ENCODE results near the gene POLR2F.
"Not testable (repeated sequence)": the region's sequence is repeated elsewhere in the genome, so short reads cannot be mapped to it uniquely, and the experiment has no call there.

Gene POLR2F

DNA sequence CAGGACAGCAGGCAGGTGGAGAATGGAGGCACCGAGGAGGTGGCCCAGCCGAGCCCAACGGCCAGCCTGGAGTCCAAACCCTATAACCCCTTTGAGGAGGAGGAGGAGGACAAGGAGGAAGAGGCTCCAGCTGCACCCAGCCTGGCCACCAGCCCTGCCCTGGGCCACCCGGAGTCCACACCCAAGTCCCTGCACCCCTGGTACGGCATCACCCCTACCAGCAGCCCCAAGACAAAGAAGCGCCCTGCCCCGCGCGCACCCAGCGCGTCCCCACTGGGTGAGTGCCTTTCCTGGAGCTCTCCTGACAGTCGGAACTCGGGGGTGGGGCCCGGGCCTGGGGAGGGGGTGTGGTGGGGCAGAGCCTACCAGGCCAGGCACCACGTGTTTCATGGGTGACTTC, 27.7 kb upstream of the POLR2F start:
- DNase-seq, result no peak

DNA sequence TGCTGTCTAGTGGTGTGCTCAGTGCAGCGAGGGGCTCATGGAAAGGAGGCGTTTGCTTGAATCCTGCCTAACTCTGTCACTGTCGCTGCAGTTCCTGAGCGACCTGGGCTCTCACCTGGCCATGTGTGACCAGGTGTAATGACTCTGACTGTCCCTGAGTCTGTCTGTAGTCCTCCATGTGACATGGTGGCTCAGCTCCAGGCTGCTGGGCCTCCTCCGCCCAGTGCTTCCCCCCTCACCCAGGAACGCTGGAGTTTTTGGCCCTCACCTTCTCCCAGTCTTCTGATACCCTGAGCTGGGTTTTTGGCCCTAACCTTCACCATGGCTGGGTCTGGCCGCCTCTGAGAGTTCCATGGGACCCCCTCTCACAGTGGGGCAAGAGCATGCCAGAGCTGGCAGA, 27.1 kb upstream of the POLR2F start:
- no peak for DNase-seq

DNA sequence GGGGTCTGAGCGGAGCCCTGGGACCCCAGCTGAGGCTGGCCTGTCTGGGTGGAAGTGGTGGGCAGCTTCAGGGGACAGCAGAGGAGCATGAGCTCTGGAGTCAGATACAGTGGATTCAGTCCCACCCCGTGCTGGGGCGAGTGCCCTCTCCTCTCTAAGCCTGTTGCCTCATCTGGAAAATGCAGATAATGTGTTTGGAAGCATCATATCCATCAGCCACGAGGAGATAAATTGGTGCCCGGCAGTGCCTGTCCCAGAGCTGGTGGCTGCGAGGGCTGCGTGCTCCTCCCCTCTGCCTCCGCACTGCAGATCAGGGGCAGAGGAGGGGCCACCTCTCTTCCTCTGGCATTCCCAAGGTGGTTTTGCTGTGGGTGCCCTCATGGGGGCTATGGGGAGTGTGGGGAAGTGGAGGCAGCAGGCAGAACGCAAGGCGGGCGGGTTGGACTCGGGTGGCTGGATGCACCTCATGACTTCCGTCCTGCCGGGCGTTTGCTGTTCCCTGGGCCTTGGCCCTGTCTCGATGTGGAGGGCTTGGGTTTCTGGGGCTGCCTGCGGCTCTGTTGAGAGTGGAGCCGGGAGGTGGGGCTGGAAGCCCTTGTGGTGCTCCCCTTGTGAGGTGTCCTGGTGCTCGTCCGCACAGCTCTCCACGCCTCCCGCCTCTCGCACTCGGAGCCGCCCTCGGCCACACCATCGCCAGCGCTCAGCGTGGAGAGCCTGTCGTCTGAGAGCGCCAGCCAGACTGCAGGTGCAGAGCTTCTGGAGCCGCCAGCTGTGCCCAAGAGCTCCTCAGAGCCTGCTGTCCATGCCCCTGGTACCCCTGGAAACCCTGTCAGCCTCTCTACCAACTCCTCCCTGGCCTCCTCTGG, 26.5 kb upstream of the POLR2F start:
- no peak for DNase-seq

DNA sequence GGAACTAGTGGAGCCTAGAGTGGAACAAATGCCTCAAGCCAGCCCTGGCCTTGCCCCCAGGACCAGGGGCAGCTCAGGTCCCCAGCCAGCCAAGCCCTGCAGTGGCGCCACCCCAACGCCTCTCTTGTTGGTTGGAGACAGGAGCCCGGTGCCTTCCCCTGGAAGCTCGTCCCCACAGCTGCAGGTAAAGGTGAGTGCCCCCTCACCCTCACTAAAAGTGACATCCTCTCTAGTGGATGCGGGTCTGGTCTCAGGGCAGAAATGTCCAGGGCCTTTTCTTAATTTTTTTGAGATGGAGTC, 25.9 kb upstream of the POLR2F start:
- no peak for DNase-seq

DNA sequence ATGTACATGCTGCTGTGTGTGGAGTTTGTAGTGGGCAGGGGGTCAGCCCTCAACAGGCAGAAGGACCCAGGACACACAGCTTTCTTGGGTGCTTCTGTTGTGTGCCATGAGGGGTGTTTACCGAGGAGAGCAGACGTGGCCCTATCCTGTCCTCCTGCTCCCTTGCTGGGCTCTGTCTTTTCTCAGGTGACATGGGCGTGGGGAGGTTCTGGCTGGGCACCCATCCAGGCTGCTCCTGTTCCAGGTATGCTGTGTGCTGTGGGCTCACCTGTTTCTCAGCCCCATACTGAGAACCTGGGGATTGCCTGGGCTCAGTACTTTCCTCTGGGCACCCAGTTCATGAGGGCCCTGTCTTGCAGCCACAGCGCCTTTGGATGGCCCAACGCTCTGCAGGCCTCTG, 24.1 kb upstream of the POLR2F start:
- no peak for DNase-seq

DNA sequence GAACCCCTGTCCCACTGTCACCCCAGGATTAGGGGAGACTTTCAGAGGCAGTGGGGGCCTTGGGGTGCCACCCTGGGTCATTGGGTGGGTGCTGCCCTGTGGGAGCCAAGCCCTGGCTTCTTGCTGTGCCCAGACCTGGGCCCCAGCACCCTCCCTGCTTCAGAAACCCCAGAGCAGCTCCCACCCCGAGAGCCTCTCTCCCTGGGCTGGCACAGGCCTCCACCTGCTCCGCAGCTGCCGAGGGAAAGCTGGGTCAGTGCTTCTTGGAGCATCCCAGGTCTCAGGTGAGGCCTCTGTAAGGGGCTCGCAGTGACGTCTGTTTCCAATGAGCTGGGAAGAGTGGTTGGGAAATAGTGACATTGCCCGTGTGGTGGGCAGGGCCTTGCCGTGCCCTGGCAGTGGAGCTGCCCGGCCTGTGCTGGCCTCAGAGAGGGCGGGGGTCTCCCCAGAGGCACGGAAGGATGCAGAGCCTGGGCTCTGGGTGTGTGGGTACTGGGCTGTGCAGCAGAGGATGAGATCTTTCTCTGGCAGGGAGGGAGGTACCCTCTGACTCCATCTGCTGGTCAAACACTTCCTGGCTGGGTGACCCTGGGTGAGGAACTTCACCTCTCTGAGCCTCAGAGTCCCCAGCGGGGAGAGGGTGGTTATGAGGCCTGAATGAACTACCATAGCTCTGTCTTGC, 23.1 kb upstream of the POLR2F start:
- no peak for DNase-seq

DNA sequence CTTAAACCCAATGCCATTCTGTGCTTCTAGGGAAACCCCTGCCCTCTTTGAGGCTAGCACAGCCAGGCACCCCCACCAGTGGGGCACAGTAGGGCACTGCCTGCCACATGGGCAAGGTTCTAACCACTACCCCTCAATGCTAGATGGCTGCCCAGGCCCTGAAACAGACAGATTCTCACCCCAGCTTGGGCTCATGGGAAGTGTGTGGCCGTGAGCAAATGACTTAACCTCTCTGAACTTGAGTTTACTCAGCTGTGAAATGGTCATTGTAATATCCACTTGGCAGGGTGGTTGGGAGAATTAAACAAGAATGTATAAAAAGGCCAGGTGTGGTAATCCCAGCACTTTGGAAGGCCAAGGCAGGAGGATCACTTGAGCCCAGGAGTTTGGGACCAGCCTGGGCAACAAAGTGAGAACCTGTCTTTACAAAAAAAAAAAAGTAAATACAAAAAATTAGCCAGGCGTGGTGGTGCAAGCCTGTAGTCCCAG, 22.5 kb upstream of the POLR2F start:
- no peak for DNase-seq

DNA sequence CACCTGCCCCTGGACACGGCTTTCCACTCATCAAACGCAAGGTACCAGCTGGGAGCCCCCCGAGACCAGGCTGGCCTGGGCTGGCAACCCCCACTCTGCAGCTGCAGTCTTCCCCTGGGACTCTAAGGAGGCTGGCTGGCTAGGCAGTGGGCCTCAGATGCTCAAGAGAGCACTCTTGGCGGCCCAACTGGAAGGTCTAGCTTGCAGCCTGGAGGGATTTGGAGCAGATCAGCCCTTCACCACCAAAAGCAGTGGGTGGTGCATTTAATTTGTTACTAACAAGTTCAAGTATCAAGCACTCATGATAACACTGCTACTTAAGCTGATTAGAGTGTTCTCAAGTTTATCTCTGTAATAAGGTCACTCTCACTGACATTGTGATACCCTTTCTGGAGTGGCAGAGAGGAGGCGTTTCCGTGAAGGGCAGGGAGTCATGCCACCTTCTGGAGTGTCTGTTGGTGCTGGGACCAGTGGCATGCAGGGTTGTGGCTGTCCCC, 21.6 kb upstream of the POLR2F start:
- DNase-seq, result no peak

DNA sequence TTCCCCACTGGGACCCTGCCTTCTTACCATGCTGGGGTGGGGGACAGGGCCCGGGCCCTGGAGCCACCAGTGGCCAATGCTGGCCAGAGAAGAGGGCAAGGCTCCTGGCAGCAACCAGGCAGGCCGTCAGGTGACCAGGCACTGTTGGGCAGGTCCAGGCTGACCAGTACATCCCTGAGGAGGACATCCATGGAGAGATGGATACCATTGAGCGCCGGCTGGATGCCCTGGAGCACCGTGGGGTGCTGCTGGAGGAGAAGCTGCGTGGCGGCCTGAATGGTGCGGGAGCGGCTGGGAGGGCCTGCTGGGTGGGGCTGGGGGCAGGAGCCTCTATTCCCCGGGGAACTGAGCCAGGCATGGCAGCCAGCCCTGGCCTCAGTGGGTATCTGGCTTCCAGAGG, 21.1 kb upstream of the POLR2F start:
- DNase-seq, result no peak

DNA sequence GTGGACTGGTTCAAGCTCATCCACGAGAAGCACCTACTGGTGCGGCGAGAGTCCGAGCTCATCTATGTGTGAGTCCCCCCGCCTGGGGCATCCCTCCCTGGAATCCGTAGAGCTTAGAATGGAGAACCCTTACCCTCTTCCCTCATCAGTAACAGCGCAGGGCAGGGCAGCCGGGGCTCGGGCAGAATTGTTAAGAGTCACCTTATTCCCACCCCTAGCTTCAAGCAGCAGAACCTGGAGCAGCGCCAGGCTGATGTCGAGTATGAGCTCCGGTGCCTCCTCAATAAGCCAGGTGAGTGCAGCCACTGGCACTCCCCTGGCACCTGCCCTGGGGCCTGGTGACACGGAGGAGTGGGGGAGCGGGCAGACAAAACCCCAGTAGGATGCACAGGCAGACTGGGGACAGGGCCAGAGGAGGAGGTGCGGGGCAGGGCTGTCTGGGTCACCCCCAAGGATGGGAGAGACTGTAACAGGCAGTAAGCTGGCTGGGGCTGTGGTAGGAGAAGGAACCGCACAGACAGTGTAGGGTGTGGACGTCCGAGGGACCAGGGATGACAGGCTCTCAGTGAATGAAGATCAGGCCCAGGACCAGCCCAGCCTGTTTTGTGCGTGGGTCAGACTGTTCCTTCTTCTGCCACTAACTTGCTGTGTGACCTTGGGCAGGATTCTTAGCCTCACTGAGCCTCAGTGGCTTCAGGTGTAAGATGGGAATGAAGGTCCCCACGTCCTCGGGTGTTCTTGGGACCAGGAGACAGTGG, 20.5 kb upstream of the POLR2F start:
- no peak for DNase-seq

DNA sequence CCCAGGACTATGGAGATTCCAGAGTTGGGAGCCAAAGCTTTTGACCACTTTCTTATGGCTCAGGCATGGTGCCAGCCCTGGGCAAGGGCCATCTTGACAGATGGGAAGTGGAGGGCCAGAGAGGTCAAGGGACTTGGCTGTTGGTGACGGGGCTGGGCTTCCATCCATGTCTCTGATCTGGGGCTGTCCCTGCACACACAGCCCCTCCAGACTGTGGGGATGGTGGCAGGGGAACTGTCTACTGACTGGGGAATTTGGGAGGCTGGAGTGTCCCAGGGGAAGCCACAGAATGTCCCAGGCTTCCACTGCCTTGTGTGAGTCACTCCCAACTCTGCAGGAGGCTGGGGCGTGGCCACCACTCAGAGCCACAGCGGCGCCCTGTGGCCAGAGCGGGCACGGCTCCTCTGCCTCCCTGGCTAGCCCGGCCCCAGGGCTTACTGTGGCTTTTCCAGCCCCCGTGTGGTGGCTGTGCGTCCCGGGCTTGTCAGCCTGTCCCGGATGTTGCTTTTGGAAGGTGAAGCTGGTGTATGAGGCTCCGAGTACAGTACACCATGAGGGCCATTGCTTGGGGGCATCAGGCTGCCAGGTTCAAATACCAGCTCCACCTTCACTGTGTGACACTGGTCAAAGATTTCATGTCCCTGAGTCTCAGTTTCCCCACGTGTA, 19.7 kb upstream of the POLR2F start:
- peak; percentile 92 for DNase-seq

DNA sequence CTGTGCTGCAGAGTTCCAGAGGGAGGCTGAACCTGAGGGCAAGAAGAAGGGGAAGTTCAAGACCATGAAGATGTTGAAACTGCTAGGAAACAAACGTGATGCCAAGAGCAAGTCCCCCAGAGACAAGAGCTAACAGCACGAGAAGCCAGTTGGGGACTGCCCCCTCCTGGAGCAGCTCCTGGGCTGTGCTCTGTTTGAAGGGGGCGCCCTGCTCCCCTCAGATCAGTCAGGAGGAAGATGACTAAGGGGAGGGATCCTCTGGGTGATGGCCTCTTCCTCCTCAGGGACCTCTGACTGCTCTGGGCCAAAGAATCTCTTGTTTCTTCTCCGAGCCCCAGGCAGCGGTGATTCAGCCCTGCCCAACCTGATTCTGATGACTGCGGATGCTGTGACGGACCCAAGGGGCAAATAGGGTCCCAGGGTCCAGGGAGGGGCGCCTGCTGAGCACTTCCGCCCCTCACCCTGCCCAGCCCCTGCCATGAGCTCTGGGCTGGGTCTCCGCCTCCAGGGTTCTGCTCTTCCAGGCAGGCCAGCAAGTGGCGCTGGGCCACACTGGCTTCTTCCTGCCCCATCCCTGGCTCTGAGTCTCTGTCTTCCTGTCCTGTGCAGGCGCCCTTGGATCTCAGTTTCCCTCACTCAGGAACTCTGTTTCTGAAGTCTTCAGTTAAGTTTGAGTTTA, 12.7 kb upstream of the POLR2F start:
- DNase-seq, result no peak

DNA sequence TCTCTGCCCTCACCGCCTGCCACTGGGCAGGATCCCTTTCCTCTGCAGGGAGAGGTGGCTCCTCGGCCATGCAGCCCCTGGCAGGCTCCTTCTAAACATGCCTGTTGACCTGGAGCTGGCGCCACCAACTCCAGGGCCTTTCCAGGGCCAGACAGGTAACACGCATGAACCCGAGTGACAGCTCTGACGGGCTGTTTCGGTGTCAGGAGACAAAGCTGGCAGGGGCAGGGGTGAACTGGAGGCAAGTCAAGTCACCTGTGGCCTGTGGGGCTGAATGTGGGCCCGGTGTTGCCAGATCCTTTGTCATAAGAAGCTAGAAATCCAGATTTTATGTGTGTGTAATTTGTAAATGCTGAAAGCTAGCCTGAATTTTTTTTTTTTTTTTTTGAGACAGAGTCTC, 11.4 kb upstream of the POLR2F start:
- DNase-seq, result no peak

DNA sequence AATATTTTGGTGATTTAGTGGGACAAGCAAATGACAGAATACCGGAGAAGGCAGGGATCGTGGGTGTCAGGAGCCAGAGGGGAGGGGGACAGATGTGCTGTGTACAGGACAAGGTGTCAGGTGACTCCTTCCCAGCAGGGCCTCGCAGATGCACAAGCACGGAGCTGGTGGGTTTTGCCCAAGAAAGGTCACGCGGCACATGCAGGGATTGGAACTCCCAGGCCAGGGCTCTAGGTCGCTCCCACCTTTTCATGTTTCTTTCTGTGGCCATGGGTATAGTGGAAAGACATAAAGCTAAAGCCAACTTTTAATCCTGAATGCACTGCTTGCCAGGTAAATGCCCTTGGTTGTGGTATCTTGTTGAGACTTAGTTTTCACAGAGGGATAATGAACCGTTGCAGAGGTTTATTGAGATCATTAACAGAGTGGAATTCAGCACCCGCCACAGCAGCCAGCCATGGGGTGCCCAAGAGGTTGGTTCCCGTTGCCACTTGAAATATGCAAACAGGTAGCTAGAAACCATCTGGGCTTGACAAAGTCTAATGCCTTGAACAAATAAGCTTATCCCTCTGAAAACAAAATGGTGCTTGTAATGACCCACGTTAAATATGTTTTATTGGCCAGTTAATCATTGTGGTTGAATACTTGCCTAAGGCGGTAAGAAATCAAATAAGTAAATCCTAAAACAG, 10.2 kb upstream of the POLR2F start:
- no peak for DNase-seq

DNA sequence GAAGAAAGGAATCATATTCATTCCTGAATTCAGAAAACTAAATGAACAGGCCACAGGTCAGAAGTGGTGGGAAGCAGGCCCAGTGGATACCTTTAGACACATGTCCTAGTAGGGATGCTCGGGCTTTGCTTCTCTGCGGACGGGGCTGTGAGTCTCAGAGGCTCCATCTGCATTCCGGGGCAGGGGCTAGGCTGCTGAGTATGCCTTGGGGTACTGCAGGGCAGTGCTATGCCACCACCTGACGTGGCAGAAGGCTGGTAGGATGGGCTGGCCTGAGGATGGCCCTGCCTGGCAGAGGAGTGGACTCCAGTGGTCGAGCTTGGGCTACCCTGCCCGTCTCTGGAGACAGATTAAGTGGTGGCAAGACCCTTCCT, 9.7 kb upstream of the POLR2F start:
- no peak for DNase-seq

DNA sequence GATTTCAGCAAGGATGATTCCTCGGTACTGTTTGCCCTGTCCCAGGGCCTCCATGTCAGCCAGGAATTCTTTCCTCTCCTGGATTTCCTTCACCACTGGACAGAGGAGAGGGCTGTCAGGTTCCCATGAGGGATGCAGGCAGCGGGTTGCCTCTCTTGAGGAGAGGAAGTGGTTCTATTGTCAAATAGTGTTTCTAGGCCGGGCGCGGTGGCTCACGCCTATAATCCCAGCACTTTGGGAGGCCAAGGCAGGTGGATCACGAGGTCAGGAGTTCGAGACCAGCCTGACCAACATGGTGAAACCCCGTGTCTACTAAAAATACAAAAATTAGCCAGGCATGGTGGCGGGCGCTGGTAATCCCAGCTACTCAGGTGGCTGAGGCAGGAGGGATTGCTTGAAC, 9.1 kb upstream of the POLR2F start:
- not testable (repeated sequence) for DNase-seq

DNA sequence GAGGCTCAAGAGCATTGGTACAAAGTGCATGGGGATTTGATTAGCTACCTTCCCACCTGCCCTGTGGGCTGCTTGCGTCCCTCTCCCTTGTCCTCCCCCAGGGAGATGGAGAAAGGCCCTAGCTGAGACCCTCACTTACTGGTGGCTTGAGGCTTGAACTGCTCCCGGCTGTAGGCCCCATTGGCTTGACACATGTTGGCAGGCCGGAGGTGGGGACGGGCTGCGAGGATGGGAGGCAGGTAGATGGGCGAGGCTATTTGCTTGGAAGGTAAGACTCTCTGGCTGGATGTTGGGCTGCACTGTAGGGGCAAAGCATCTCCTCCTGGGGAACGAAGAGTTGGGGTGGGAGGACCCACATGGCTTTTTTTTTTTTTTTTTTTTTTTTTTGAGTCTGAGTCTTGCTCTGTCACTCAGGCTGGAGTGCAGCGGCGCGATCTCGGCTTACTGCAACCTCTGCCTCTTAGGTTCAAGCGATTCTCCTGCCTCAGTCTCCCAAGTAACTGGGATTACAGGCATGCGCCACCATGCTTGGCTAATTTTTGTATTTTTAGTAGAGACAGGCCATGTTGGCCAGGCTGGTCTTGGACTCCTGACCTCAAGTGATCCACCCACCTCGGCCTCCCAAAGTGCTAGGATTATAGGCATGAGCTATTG, 6.2 kb upstream of the POLR2F start:
- not testable (repeated sequence) for DNase-seq

DNA sequence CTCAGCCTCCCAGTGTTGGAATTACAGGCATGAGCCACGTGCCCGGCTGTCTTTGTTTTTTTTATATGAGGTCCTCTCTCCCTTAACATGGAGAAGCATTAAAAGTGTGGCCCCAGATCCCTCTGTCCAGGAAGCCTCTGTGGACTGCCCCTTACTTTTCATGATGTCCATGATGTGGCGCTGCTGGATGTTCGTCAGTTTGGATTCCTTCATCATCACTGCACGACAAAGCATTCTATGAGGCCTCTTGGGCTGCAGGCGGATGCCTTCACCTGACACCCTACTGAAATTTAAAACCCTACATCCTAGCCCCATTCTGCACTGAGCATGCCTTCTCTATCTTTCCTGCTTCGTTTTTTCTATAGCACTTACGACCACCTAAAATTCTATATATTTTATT, 2.2 kb upstream of the POLR2F start:
- no peak for DNase-seq

DNA sequence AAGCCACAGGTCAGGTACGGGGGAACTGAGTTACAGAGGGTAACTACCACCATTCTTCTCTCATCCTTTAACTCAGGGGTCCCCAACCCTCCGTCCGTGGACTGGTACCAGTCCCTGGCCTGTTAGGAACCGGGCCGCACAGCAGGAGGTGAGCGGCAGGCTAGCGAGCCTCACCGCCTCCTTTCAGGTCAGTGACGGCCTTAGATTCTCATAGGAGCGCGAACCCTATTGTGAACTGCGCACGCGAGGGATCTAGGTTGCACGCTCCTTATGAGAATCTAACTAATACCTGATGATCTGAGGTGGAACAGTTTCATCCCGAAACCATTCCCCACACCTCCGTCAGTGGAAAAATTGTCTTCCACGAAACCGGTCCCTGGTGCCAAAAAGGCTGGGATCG, 870 bp upstream of the POLR2F start:
- not testable (repeated sequence) for DNase-seq

DNA sequence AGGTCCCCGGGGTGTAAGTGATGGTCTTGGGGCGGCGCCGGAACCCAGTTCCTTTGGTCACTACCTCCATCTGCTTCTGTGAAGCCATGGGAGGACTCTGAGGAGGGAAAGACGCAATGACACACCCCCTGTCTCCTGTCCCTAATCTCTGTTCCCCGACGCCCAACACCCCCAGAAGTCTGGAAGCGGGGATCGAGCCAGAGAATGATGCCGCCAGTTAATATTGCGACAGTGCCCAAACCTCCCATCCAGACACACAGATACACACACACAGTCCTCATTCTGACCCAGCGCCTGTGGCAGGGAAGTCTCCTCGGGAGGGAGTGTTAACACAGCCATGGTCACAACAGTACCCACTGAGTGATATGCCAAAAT, 450 bp upstream of the POLR2F start:
- DNase-seq, result peak; percentile 56

DNA sequence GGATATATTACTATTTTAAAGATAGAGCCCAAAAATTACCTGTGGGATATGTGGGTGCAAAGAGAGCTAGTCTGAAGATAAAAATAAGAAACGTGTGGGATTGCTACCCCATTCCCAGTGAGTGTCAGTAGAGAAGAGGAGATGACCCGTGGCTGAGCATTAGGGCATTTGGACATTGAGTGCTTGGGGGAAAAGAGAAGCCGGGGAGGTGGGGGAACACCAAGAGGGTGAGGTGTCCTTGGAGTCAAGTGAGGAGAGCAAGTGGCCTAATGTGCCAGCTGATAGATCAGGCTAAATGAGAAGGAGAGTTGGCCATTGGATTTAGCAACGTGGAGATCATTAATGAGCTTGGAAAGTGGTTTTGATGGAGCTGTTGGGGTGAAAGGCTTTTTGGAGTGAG, 1.2 kb downstream of the POLR2F start:
- no peak for DNase-seq

Data from activated CD8-positive, alpha-beta memory T cell treated with anti-CD3 and anti-CD28 coated beads, Interleukin-2, amount 50 U/mL, for 48 hours (primary cell).